ENCODE data around the gene LRP1-AS. TPM values are rescaled to one million over a fixed set of nuclear protein-coding genes. Genes with fewer than 3 reads are reported as not detected.

Gene LRP1-AS
- total and polyA plus RNA-seq, 4 donors: not detected

- WGBS, 2 donors: 36 to 37% methylated on average over 4 of the region's 4 CpGs
- H3K9me3 ChIP-seq (ENCODE audit: control insufficient read depth in 4 of 4, insufficient read depth in 3 of 4, low read length in 3 of 4): no peaks in the 10 kb centered on the region
- H3K9ac ChIP-seq (ENCODE audit: insufficient read depth in 1 of 2, low read length in 2 of 2): peak overlapping the region in 1 of 2 donors; percentile 14
- peaks cover 17 to 78% (median 44%) of the 10 kb centered on the region in 5 donors for H3K4me1 ChIP-seq (ENCODE audit: control insufficient read depth in 5 of 5, insufficient read depth in 5 of 5, low read length in 5 of 5)
- H3K36me3 ChIP-seq (ENCODE audit: control insufficient read depth in 4 of 4, insufficient read depth in 4 of 4, low read length in 4 of 4): peaks cover 0 to 46% (median 28%) of the 10 kb centered on the region in 4 donors
- H3K4me3 ChIP-seq: no peak overlapping the region
- peak; percentile 19 for ATAC-seq (ENCODE audit: insufficient read depth, low FRiP score)
- H3K27me3 ChIP-seq (ENCODE audit: control insufficient read depth in 3 of 3, insufficient read depth in 3 of 3, low read length in 2 of 3): no peaks in the 10 kb centered on the region
- TF ChIP-seq CTCF (IDR thresholded peaks at IDR 0.05; ENCODE audit: control extremely low read depth, extremely low read depth): no peak
- peak overlapping the region; percentile 68 to 86 for H3K27ac ChIP-seq (ENCODE audit: low read depth in 1 of 2, low read length in 1 of 2)
- DNase-seq: peak; percentile 86 to 95 (median 93)
These were observed 1.2 kb upstream of the LRP1-AS start for GRCh38 chr12:57148469-57149244.

GRCh38 chr12:57146092-57146491 lies 1.3 kb downstream of the LRP1-AS start:
- no peak overlapping the region for H3K9ac ChIP-seq (ENCODE audit: insufficient read depth in 1 of 2, low read length in 2 of 2)
- H3K27me3 ChIP-seq (ENCODE audit: control insufficient read depth in 3 of 3, insufficient read depth in 3 of 3, low read length in 2 of 3): no peaks in the 10 kb centered on the region
- 83 to 88% methylated on average over 2 of the region's 2 CpGs for WGBS, 2 donors
- H3K4me3 ChIP-seq: no peak overlapping the region
- no peaks in the 10 kb centered on the region for H3K9me3 ChIP-seq (ENCODE audit: control insufficient read depth in 4 of 4, insufficient read depth in 3 of 4, low read length in 3 of 4)
- no peak for ATAC-seq (ENCODE audit: insufficient read depth, low FRiP score)
- H3K27ac ChIP-seq (ENCODE audit: low read depth in 1 of 2, low read length in 1 of 2): peak overlapping the region in 1 of 2 donors; percentile 39
- no peak for TF ChIP-seq CTCF (IDR thresholded peaks at IDR 0.05; ENCODE audit: control extremely low read depth, extremely low read depth)
- H3K36me3 ChIP-seq (ENCODE audit: control insufficient read depth in 4 of 4, insufficient read depth in 4 of 4, low read length in 4 of 4): peaks cover 0 to 61% (median 40%) of the 10 kb centered on the region in 4 donors
- no peak for DNase-seq
- peaks cover 7 to 62% (median 30%) of the 10 kb centered on the region in 5 donors for H3K4me1 ChIP-seq (ENCODE audit: control insufficient read depth in 5 of 5, insufficient read depth in 5 of 5, low read length in 5 of 5)

DNA sequence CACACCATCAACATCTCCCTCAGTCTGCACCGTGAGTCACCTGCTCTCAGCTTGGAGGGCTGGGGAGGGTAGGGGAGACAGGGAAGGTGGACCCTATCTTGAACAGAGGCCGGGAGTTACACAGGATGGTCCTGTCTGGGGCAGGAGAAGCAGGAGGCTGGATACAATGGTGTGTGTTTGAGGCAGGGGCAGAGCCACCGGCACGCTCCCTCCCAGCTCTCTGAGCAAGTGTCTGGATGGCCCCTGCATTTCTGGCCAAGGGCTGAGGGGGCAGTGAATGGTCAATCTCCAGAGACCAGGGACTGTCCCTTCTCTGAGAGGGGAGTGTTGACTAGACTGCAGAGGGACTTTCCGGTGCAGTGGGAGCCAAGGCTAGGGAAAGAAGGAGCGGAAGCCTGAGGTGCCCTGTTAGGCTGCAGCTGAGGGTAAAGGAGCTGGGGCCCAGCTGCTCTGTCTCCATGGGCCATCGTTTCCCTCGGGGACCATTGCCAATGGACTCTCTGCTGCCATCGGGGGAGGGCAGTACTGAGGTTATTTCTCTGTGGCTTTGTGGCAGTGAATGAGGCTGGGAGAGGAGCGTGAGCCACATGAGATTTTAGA lies 1.9 kb downstream of the LRP1-AS start:
- ATAC-seq (ENCODE audit: insufficient read depth, low FRiP score) (no peak), DNase-seq (no peak)
- H3K4me3 ChIP-seq: no peak overlapping the region
- H3K27ac ChIP-seq (ENCODE audit: low read depth in 1 of 2, low read length in 1 of 2): peak overlapping the region in 1 of 2 donors; percentile 39
- no peaks in the 10 kb centered on the region for H3K9me3 ChIP-seq (ENCODE audit: control insufficient read depth in 4 of 4, insufficient read depth in 3 of 4, low read length in 3 of 4)
- no peak for TF ChIP-seq CTCF (IDR thresholded peaks at IDR 0.05; ENCODE audit: control extremely low read depth, extremely low read depth)
- no peaks in the 10 kb centered on the region for H3K27me3 ChIP-seq (ENCODE audit: control insufficient read depth in 3 of 3, insufficient read depth in 3 of 3, low read length in 2 of 3)
- WGBS, 2 donors: 69 to 81% methylated on average over 10 of the region's 10 CpGs
- peaks cover 6 to 56% (median 26%) of the 10 kb centered on the region in 5 donors for H3K4me1 ChIP-seq (ENCODE audit: control insufficient read depth in 5 of 5, insufficient read depth in 5 of 5, low read length in 5 of 5)
- no peak overlapping the region for H3K9ac ChIP-seq (ENCODE audit: insufficient read depth in 1 of 2, low read length in 2 of 2)
- peaks cover 0 to 62% (median 40%) of the 10 kb centered on the region in 4 donors for H3K36me3 ChIP-seq (ENCODE audit: control insufficient read depth in 4 of 4, insufficient read depth in 4 of 4, low read length in 4 of 4)
